NK-92 treated with Interleukin-12 subunit alpha and Interleukin-12 subunit beta, amount 100 ng/mL, for 24 hours (cell line): Measurements from ENCODE around the gene NKX1-1.
"Not testable (repeated sequence)": the region's sequence is repeated elsewhere in the genome, so short reads cannot be mapped to it uniquely, and the experiment has no call there.

Experiments used
- DNase-seq: peaks from one replicate; lab custom pipeline; 2025; lab: John Stamatoyannopoulos, UW

The NKX1-1 gene

DNA sequence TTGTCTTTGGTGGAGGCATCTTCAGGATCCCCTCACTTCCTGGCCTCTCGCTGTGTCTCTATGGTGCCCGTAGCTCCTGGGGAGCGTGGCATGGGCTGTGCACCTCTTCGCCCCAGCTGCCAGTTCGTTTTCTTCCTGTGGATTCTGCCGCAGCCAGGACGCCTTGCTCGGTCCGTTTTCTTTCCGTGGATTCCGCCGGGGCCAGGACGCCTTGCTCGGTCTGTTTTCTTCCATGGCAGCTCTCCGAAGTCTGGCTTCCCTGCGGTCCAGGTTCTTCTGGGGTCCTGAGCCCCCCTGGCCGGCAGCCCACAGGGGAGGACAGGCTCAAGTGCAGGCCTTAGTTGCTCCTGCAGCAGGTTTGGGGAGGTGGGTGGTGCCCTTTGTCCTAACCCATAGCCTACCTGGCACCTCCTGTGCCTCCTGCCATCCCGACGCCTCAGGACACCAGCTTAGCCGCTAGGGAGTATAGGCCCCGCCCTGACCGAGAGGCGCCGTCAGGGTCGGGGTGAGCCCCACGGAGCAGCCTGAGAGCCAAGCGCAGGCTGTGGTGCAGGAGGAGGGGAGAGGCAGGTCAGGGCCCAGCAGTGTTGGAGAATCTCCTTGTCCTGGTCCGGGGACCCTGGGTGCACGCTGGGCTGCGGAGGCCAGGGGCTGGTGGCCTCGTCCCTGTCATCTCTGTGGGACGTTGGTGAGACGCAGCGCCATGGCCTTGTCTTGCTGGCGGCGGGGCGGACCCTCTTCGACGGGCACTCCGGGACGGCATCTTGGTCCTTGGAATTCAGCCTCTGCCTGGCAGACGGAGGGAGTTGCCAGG is 32.1 kb downstream of the NKX1-1 start:
- DNase-seq, result no peak

DNA sequence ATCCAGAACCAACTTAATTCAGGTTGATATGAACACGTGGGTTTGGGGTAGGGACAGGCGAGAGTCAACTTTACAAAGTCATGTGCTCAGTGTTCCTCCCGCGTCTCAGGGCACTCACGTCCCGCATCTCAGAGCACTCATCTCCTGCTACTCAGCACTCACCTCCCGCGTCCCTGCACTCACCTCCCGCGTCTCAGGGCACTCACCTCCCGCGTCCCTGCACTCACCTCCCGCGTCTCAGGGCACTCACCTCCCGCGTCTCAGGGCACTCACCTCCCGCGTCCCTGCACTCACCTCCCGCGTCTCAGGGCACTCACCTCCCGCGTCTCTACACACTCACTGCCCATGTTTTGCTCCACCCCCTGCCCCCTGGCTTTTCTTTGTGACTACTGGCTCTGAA is 33.7 kb downstream of the NKX1-1 start:
- not testable (repeated sequence) for DNase-seq

GRCh38 chr4:1371176-1372165 is 34.8 kb downstream of the NKX1-1 start:
- no peak for DNase-seq

DNA sequence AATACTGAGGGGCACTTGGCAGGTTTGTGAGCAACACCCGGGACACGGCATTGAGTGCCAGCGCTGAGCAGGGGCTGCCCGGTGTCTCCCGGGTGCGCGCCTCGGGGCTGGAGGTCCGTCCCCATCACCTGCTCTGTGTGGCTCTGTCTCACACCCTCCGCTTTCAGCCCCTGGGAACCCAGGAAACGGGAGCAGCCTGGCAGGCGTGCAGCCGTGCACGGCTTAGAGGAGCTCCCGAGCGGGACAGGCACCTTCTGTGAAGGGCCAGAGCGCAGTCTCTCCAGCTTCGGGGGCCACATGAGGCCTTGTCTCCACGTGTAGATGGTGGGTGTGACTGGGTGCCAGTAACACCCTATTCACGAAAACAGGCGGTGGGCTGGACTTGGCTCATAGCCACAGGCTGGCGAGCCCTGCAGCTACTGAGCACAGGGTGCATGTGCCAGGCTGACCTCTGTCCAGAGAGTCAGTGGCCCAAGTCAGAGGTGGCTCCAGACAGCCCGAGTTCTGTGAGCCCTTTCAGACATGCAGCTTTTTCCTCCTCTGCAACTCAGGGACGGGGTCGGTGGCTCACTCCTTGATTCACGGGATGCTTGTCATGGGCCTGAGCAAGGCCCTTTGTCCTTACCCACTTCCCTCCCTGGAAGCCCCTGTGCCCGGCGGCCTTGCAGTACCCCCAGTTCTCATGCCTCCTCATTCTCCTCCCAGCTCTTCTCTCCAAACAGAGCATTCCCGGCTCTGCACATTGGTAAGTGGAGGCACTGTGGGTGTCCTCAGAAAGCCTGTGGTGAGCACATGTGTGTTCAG is 35.7 kb downstream of the NKX1-1 start:
- DNase-seq, result no peak

- no peak for DNase-seq
Measured at GRCh38 chr4:1369479-1370079, 36.7 kb downstream of the NKX1-1 start.

DNA sequence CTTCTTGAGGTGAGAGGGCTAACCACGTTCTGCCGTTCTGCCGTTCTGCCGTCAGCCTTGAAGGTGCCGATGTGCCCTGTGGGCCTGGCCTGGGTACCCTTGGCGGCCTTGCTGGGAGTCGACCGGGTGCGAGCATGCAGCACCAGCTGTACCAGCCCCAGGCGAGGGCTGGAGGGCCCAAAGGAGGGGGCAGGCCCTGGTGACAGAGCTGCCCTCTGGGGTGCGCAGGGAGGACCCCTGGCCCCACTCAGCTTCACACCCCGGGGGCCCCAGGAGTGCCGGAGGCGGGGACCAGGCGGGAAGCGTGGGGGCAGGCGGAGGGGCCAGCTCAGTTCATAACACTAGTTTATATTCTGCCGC is 37.2 kb downstream of the NKX1-1 start:
- DNase-seq, result no peak

DNA sequence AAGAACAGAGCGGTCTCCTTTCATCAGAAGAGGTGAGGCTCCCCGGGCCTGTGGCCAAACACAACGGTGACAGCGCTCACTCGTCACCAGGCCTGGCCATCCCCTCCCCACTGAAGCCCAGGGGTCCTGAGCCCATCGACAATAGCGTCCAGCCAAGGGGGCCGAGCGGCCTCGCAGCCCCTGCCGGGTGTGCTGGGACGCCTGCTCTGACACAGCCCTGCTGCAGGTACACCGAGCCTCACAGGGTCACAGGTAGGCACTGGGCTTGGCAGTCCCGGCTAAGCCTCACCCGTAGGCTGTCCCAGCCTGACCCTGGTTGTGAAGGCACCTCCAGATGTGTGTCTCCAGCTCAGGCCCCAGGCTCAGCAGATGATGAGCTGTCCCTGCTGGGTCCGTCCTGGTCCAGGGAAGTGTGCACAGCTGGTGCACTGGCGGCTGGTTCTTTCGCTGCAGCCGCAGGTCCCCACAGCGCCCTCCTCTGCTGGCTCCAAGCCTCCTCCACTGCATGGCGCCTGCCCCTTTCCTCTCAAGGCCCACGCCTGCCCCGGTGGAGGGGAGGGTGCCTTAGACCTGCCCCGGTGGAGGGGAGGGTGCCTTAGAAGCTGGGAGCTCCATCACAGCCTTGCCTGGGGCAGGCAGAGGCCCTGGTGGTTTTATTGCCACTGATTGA is 37.7 kb downstream of the NKX1-1 start:
- no peak for DNase-seq

- no peak for DNase-seq
Measured at GRCh38 chr4:1367936-1368289, 38.3 kb downstream of the NKX1-1 start.

- DNase-seq, result no peak
Measured at GRCh38 chr4:1367230-1367935, 38.9 kb downstream of the NKX1-1 start.

- no peak for DNase-seq
Measured at GRCh38 chr4:1366371-1367229, 39.6 kb downstream of the NKX1-1 start.

- DNase-seq, result no peak
Measured at GRCh38 chr4:1365271-1366178, 40.7 kb downstream of the NKX1-1 start.

- DNase-seq, result no peak
Measured at GRCh38 chr4:1364748-1365147, 41.5 kb downstream of the NKX1-1 start.

GRCh38 chr4:1364217-1364616 is 42.0 kb downstream of the NKX1-1 start:
- no peak for DNase-seq

GRCh38 chr4:1363513-1363912 is 42.7 kb downstream of the NKX1-1 start:
- no peak for DNase-seq

DNA sequence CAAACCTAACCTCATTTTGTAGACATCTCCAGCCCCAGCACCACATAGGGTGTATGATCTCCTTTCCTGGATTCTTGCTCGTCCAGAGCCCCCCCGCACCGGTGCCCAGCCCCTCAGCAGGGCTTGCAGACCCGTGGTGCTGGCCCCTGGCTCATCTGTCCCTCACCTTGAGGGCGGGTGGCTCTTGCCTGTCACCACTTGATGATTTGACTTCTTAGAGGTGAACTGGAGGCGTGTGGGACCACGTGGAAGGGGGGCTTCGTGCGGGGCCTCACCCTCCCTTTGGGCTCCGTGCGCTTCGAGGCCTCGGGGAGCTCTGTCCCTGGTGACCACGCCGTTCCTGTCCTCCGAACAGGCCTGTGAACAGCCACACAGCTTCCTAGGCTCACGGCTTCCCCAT is 43.7 kb downstream of the NKX1-1 start:
- DNase-seq, result no peak

- DNase-seq, result no peak
Measured at GRCh38 chr4:1362046-1362445, 44.2 kb downstream of the NKX1-1 start.

DNA sequence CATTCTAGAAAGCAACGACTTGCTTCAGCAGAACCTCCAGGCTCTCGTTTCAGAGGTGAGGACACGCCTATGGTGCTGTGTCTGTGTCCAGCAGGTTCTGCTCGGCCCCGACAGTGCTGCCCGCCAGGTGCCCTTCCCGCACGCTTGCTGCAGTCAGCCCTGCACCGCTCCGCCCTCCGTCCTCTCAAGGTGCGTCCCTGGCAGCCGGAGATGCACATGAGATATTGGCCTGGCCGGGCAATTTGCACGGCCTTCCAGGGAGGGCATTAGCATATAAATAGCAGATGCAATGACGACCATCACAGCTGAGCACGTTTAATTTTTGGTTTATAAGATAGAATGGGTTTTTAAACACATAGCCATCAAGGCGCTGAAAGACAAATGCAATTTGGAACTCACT is 44.8 kb downstream of the NKX1-1 start:
- DNase-seq, result no peak

GRCh38 chr4:1360423-1361283 is 45.6 kb downstream of the NKX1-1 start:
- DNase-seq, result no peak
